Right lobe of liver (tissue), 6 donors: ENCODE measurements around the gene PHGDH. TPM values are rescaled to one million over a fixed set of nuclear protein-coding genes. Genes with fewer than 3 reads are reported as not detected.

Experiments used
- ATAC-seq, 4 donors: fragments of 200-7000 bp; cut with Tn5 transposase; one replicate each; pipeline ENCODE4 v1.9.1; 2020; ENCODE audit warnings: mild to moderate bottlenecking in 4 of 4, moderate library complexity in 4 of 4
- DNase-seq, 3 donors: peaks; one replicate each; pipeline ENCODE4 v3.0.0-alpha.2; 2020
- H3K27ac ChIP-seq, 3 donors: fragments of 200-600 bp; one replicate each; pipeline ENCODE4 v1.8.0; 2022
- H3K27me3 ChIP-seq, 2 donors: fragments of 200-600 bp; one replicate each; pipeline ENCODE4 v1.8.0; 2022
- H3K36me3 ChIP-seq, 4 donors: fragments of 200-600 bp; sonication (generic) in 1 of 4; one replicate each; pipeline versions ENCODE4 v1.5.1 to v1.8.0; 2017 to 2022; ENCODE audit warnings: control low read depth in 1 of 4
- H3K4me1 ChIP-seq, 4 donors: fragments of 200-600 bp; sonication (generic) in 1 of 4; one replicate each; pipeline versions ENCODE4 v1.5.1 to v1.8.0; 2017 to 2022; ENCODE audit warnings: control low read depth in 1 of 4
- H3K4me3 ChIP-seq, 3 donors: fragments of 200-600 bp; one replicate each; pipeline ENCODE4 v1.8.0; 2022
- H3K9me3 ChIP-seq, 4 donors: fragments of 200-600 bp; sonication (generic) in 1 of 4; one replicate each; pipeline versions ENCODE4 v1.5.1 to v1.8.0; 2017 to 2022; ENCODE audit warnings: control low read depth in 1 of 4
- POLR2A ChIP-seq: fragments of 450-650 bp; IDR thresholded peaks from one replicate; pipeline ENCODE4 v1.6.1; 2017; ENCODE audit warnings: antibody characterized with exemption, mild to moderate bottlenecking
- WGBS: methylation state at CpG from one replicate; pipeline ENCODE4 v1.1.6; 2018; ENCODE audit warnings: low coverage, low lambda C conversion rate; ENCODE audit not compliant: insufficient coverage; ENCODE audit errors: missing lambda C conversion rate; 5-methylcytosine and 5-hydroxymethylcytosine counted together
- intact Hi-C, 2 donors: fragments of 100-400 bp; cut with DNase I; formaldehyde crosslinking; loops; one replicate each; pipeline versions ENCODE4 v1.11.2 to v1.14.1; 2022
- total RNA-seq, 6 experiments: library from RNA; depleted of rRNA in 2 of 6; stranded (reverse); fragments of >200 nt in 2 of 6; fragmentation: NEBNext Ultra II Directional in 3 of 6; extraction: Animal tissue kit (Norgen Biotek cat#: 25700) in 3 of 6; gene quantifications; one replicate each; pipeline versions ENCODE4 v1.1.0 to v1.2.4, GENCODE V29; 2016 to 2023
- TF ChIP-seq, protein P1 (sequence below), 4 donors: fragments of 200-600 bp in 3 of 4; fragments of 450-650 bp in 1 of 4; IDR thresholded peaks; one replicate each; pipeline versions ENCODE4 v1.5.1 to v1.8.0; 2016 to 2022; ENCODE audit warnings: antibody characterized with exemption in 4 of 4, mild to moderate bottlenecking in 2 of 4
- donor health status: DM: no; HTN: yes; CAD: no.
- donor health status: DM: no; HTN: no; CAD: no.
- donor health status: DM: no; HTN: no; CAD: no.
- donor health status: DM: no; HTN: yes; CAD: no.
- donor health status: DM: no; HTN: yes; CAD: no.

The PHGDH gene
- total RNA-seq, 6 experiments from 2014 or later, result 51.2 to 151 (median 74.0) TPM

DNA sequence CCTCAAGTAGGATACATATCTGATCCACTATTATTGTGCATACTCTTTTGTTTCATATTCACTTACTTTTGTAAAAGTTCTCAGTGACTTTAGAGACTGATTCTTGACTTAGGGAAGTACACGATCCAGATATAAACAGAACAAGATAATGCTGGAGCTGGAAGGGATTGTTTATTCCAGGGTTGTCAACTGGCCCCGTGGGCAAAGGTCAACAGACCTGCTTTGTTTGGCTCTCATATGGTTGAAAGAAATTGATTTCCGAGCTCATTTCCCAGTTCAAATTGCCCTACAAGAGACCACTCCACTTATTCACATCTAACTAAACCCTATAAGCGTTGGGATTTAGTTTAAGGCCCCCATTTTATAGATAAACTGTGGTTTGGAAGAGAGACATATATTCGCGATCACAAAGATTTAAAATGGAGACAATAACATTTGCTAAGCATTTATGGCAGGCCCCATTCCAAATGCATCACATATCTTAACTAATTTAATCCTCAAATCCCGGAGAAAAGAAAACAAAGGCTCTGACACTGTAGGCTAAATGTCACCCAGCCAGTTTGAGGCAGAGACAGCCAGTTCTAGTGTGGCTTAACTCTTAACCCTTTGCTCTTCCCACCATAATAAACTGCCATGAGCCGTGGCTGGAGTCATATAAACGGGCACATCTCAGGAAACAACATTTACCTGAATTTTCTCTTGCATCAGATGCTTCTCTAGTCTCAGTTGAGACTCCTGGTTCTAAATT lies 78.9 kb downstream of the PHGDH start:
- peak overlapping the region; percentile 56 to 94 (median 93) for H3K27ac ChIP-seq
- H3K4me3 ChIP-seq, result no peak overlapping the region
- WGBS, result 22% methylated on average over 9 of the region's 9 CpGs
- no peak for TF ChIP-seq POLR2A
- TF ChIP-seq, protein P1, sequence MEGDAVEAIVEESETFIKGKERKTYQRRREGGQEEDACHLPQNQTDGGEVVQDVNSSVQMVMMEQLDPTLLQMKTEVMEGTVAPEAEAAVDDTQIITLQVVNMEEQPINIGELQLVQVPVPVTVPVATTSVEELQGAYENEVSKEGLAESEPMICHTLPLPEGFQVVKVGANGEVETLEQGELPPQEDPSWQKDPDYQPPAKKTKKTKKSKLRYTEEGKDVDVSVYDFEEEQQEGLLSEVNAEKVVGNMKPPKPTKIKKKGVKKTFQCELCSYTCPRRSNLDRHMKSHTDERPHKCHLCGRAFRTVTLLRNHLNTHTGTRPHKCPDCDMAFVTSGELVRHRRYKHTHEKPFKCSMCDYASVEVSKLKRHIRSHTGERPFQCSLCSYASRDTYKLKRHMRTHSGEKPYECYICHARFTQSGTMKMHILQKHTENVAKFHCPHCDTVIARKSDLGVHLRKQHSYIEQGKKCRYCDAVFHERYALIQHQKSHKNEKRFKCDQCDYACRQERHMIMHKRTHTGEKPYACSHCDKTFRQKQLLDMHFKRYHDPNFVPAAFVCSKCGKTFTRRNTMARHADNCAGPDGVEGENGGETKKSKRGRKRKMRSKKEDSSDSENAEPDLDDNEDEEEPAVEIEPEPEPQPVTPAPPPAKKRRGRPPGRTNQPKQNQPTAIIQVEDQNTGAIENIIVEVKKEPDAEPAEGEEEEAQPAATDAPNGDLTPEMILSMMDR (IDR thresholded peaks at IDR 0.05), result no peak
- no peaks in the 10 kb centered on the region for H3K9me3 ChIP-seq
- intact Hi-C loops, result no loop called here
- no peaks in the 10 kb centered on the region for H3K27me3 ChIP-seq
- DNase-seq (peak; percentile 60 to 83 (median 76)), ATAC-seq (peak; percentile 84 to 93 (median 90))
- H3K4me1 ChIP-seq, result peaks cover 0 to 40% (median 12%) of the 10 kb centered on the region in 4 donors
- no peaks in the 10 kb centered on the region for H3K36me3 ChIP-seq

DNA sequence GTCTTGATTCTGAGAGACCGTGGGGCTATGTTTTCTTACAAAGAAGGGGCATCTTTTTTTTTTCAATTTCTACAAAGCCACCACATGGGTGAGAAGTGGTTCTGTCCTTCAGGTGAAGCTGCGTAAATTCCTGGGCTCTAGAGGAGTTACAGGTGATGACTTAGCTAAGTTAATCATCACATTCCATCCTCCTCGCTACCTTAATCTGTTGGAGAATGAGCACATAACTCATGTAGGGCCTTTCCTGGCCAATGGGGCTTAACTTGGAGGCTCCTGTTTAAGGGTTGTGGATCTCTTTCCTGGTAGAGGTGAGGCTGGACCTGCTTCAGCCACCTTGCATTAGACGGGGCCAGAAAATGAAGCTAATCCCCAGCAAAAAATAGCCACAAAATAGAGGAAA lies 79.6 kb downstream of the PHGDH start:
- ATAC-seq, result peak in 2 of 4 donors; percentile 37 to 48
- no peak for DNase-seq
- Histone ChIP-seq H3K4me1 (peaks cover 0 to 36% (median 10%) of the 10 kb centered on the region in 4 donors), H3K9me3 (no peaks in the 10 kb centered on the region), H3K4me3 (no peak overlapping the region), H3K27me3 (no peaks in the 10 kb centered on the region), H3K36me3 (no peaks in the 10 kb centered on the region), H3K27ac (peak overlapping the region; percentile 56 to 94 (median 93))
- WGBS, result 80% methylated on average over 3 of the region's 4 CpGs
- intact Hi-C loops, result no loop called here
- no peak for TF ChIP-seq POLR2A
- TF ChIP-seq, protein P1 (IDR thresholded peaks at IDR 0.05), result no peak

Other genes with a start within 250 kb of the PHGDH start
- 1 to 10 TPM in 1 of 6 experiments, under 1 TPM in 2, not detected in 3; 0.39 to 1.3 (median 0.74) TPM for gene HSD3B1, start 204.7 kb upstream of the PHGDH start, total RNA-seq
- gene ZNF697, start 63.7 kb upstream of the PHGDH start, total RNA-seq, result 1 to 10 TPM; 2.6 to 6.9 (median 3.4) TPM
- gene HMGCS2, start 57.0 kb downstream of the PHGDH start, total RNA-seq, result 100 to 1,000 TPM; 390 to 938 (median 855) TPM
- gene REG4, start 99.5 kb downstream of the PHGDH start, total RNA-seq, result under 1 TPM in 1 of 6 experiments, not detected in 5; 0.20 TPM
- gene ADAM30, start 184.6 kb downstream of the PHGDH start, total RNA-seq, result not detected